ENCODE results near the gene PLEKHG4B.
"Not testable (repeated sequence)": the region's sequence is repeated elsewhere in the genome, so short reads cannot be mapped to it uniquely, and the experiment has no call there.

Gene PLEKHG4B

GRCh38 chr5:95241-95980 lies 3.4 kb downstream of the PLEKHG4B start:
- DNase-seq (ENCODE audit: extremely low spot score) = peak; percentile 6
- ChIA-PET CTCF (no interaction called here), POLR2A (no interaction called here)
- no peak for TF ChIP-seq CTCF (IDR thresholded peaks at IDR 0.05; ENCODE audit: control extremely low read depth, extremely low read depth, low read depth, missing control alignments)

GRCh38 chr5:96976-97660 lies 5.2 kb downstream of the PLEKHG4B start:
- ChIA-PET POLR2A (no interaction called here), CTCF (no interaction called here)
- DNase-seq (ENCODE audit: extremely low spot score) = no peak
- no peak for TF ChIP-seq CTCF (IDR thresholded peaks at IDR 0.05; ENCODE audit: control extremely low read depth, extremely low read depth, low read depth, missing control alignments)

- no peak for TF ChIP-seq CTCF (IDR thresholded peaks at IDR 0.05; ENCODE audit: control extremely low read depth, extremely low read depth, low read depth, missing control alignments)
- DNase-seq (ENCODE audit: extremely low spot score) = no peak
- ChIA-PET POLR2A (no interaction called here), CTCF (no interaction called here)
Observed at GRCh38 chr5:99815-100214, 7.8 kb downstream of the PLEKHG4B start.

GRCh38 chr5:102411-103043 lies 10.6 kb downstream of the PLEKHG4B start:
- CTCF ChIA-PET = no interaction called here
- DNase-seq (ENCODE audit: extremely low spot score) = no peak
- POLR2A ChIA-PET = no interaction called here
- TF ChIP-seq CTCF (IDR thresholded peaks at IDR 0.05; ENCODE audit: control extremely low read depth, extremely low read depth, low read depth, missing control alignments) = no peak

GRCh38 chr5:104106-104505 lies 12.1 kb downstream of the PLEKHG4B start:
- CTCF ChIA-PET = interaction anchor here (1.0 kb wide), 1 partner anchor 11 kb away, joined by 3 read pairs; no protein-coding TSS in a partner anchor
- DNase-seq (ENCODE audit: extremely low spot score); POLR2A ChIA-PET: not testable (repeated sequence)

GRCh38 chr5:104778-105296 lies 12.9 kb downstream of the PLEKHG4B start:
- ChIA-PET POLR2A (no interaction called here), CTCF (interaction anchor here (1.0 to 1.1 kb wide), 2 partner anchors 10 to 11 kb away, joined by 3 read pairs; no protein-coding TSS in a partner anchor)
- no peak for TF ChIP-seq CTCF (IDR thresholded peaks at IDR 0.05; ENCODE audit: control extremely low read depth, extremely low read depth, low read depth, missing control alignments)
- no peak for DNase-seq (ENCODE audit: extremely low spot score)
